ENCODE measurements around the gene IPO11.
"Not testable (repeated sequence)": the region's sequence is repeated elsewhere in the genome, so short reads cannot be mapped to it uniquely, and the experiment has no call there.

IPO11 gene

GRCh38 chr5:62520812-62521211, 108.2 kb downstream of the IPO11 start:
- not testable (repeated sequence) for ATAC-seq

GRCh38 chr5:62521319-62521718, 108.8 kb downstream of the IPO11 start:
- ATAC-seq: no peak

GRCh38 chr5:62522811-62523210, 110.2 kb downstream of the IPO11 start:
- no peak for ATAC-seq

GRCh38 chr5:62533597-62533996, 121.0 kb downstream of the IPO11 start:
- no peak for ATAC-seq

GRCh38 chr5:62534461-62535236, 122.1 kb downstream of the IPO11 start:
- ATAC-seq: no peak

GRCh38 chr5:62536232-62536631, 123.7 kb downstream of the IPO11 start:
- ATAC-seq: no peak

- ATAC-seq: no peak
Measured at GRCh38 chr5:62536783-62537182, 124.2 kb downstream of the IPO11 start.

GRCh38 chr5:62538017-62538942, 125.7 kb downstream of the IPO11 start:
- ATAC-seq: peak; percentile 96 to 98

- no peak for ATAC-seq
Measured at GRCh38 chr5:62542720-62543119, 130.2 kb downstream of the IPO11 start.

GRCh38 chr5:62547945-62548630, 135.5 kb downstream of the IPO11 start:
- ATAC-seq: no peak

GRCh38 chr5:62550103-62550502, 137.5 kb downstream of the IPO11 start:
- no peak for ATAC-seq

GRCh38 chr5:62555930-62556329, 143.4 kb downstream of the IPO11 start:
- ATAC-seq: no peak

GRCh38 chr5:62558941-62559340, 146.4 kb downstream of the IPO11 start:
- no peak for ATAC-seq

GRCh38 chr5:62560786-62561185, 148.2 kb downstream of the IPO11 start:
- ATAC-seq: no peak

- no peak for ATAC-seq
Measured at GRCh38 chr5:62561896-62562295, 149.3 kb downstream of the IPO11 start.

GRCh38 chr5:62562867-62563266, 150.3 kb downstream of the IPO11 start:
- ATAC-seq: no peak

GRCh38 chr5:62564101-62564500, 151.5 kb downstream of the IPO11 start:
- ATAC-seq: no peak

GRCh38 chr5:62565740-62566139, 153.2 kb downstream of the IPO11 start:
- not testable (repeated sequence) for ATAC-seq

- no peak for ATAC-seq
Measured at GRCh38 chr5:62568143-62568542, 155.6 kb downstream of the IPO11 start.

- no peak for ATAC-seq
Measured at GRCh38 chr5:62568800-62569432, 156.4 kb downstream of the IPO11 start.

- peak; percentile 69 to 90 for ATAC-seq
Measured at GRCh38 chr5:62569470-62569869, 156.9 kb downstream of the IPO11 start.

GRCh38 chr5:62572918-62573514, 160.5 kb downstream of the IPO11 start:
- no peak for ATAC-seq

Data from activated CD4-positive, CD25-positive, alpha-beta regulatory T cell treated with anti-CD3 and anti-CD28 coated beads, Interleukin-2, amount 50 U/mL, for 24 hours (primary cell).